ENCODE data around the gene INPP4B. TPM values are rescaled to one million over a fixed set of nuclear protein-coding genes. Genes with fewer than 3 reads are reported as not detected.

INPP4B gene
- polyA plus RNA-seq, 1 of the 3 experiments (the other 2 are of a cell fraction) = 0.08 TPM

GRCh38 chr4:142311916-142312315 lies 534.2 kb downstream of the INPP4B start:
- Histone ChIP-seq H2AFZ (ENCODE audit: low read depth) (no peak overlapping the region), H3K27me3 (ENCODE audit: insufficient read depth) (no peaks in the 10 kb centered on the region), H4K20me1 (ENCODE audit: insufficient read depth) (no peaks in the 10 kb centered on the region), H3K4me2 (no peak overlapping the region), H3K9me2 (no peaks in the 10 kb centered on the region), H3K4me3 (ENCODE audit: low read depth in 2 of 2, low read length in 1 of 2) (no peak overlapping the region), H3F3A (replicated peaks; ENCODE audit: insufficient read depth) (no peaks in the 10 kb centered on the region), H3K9me3 (no peaks in the 10 kb centered on the region), H3K36me3 (replicated peaks in 1 of 2; ENCODE audit: control insufficient read depth in 1 of 2, insufficient read depth in 2 of 2, low read length in 1 of 2) (no peaks in the 10 kb centered on the region), H3K9ac (no peak overlapping the region), H3K4me1 (ENCODE audit: control insufficient read depth in 1 of 2, insufficient read depth in 2 of 2, low read depth in 1 of 2, low read length in 1 of 2) (peaks cover 0 to 4% of the 10 kb centered on the region in 2 experiments; a peak in 2 of 4 replicates), H3K27ac (ENCODE audit: low read depth in 2 of 2, low read length in 1 of 2) (no peak overlapping the region), H3K79me2 (ENCODE audit: insufficient read depth) (no peaks in the 10 kb centered on the region)
- no peak for TF ChIP-seq SIN3A (IDR thresholded peaks at IDR 0.05; ENCODE audit: borderline replicate concordance, low read depth, low read length)
- no peak for TF ChIP-seq NFIC (IDR thresholded peaks at IDR 0.05; ENCODE audit: borderline replicate concordance)
- no peak for TF ChIP-seq EZH2phosphoT487 (IDR thresholded peaks at IDR 0.05; ENCODE audit: borderline replicate concordance, low read depth)
- TF ChIP-seq RFX5 (IDR thresholded peaks at IDR 0.05; ENCODE audit: low read length) = no peak
- TF ChIP-seq FOSL2 (IDR thresholded peaks at IDR 0.05; ENCODE audit: borderline replicate concordance, low read depth) = no peak
- no peak for TF ChIP-seq IRF3 (IDR thresholded peaks at IDR 0.05; ENCODE audit: low read depth, low read length)
- DNase-seq = no peak
- CTCF ChIA-PET = no interaction called here
- POLR2A ChIA-PET = no interaction called here
- WGBS (ENCODE audit: low lambda C conversion rate) = 80% methylated on average over 6 of the region's 6 CpGs

GRCh38 chr4:142309772-142310171 lies 536.3 kb downstream of the INPP4B start:
- no peaks in the 10 kb centered on the region for H3K27me3 ChIP-seq (ENCODE audit: insufficient read depth)
- ChIA-PET POLR2A (no interaction called here), CTCF (no interaction called here)
- H3K27ac ChIP-seq (ENCODE audit: low read depth in 2 of 2, low read length in 1 of 2) = no peak overlapping the region
- no peaks in the 10 kb centered on the region for H3K36me3 ChIP-seq (replicated peaks in 1 of 2; ENCODE audit: control insufficient read depth in 1 of 2, insufficient read depth in 2 of 2, low read length in 1 of 2)
- DNase-seq = no peak
- TF ChIP-seq, protein P1, sequence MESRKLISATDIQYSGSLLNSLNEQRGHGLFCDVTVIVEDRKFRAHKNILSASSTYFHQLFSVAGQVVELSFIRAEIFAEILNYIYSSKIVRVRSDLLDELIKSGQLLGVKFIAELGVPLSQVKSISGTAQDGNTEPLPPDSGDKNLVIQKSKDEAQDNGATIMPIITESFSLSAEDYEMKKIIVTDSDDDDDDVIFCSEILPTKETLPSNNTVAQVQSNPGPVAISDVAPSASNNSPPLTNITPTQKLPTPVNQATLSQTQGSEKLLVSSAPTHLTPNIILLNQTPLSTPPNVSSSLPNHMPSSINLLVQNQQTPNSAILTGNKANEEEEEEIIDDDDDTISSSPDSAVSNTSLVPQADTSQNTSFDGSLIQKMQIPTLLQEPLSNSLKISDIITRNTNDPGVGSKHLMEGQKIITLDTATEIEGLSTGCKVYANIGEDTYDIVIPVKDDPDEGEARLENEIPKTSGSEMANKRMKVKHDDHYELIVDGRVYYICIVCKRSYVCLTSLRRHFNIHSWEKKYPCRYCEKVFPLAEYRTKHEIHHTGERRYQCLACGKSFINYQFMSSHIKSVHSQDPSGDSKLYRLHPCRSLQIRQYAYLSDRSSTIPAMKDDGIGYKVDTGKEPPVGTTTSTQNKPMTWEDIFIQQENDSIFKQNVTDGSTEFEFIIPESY (IDR thresholded peaks at IDR 0.05; ENCODE audit: borderline replicate concordance, low read depth) = no peak
- TF ChIP-seq USF1 (IDR thresholded peaks at IDR 0.05; ENCODE audit: borderline replicate concordance, low read depth) (no peak), EZH2phosphoT487 (IDR thresholded peaks at IDR 0.05; ENCODE audit: borderline replicate concordance, low read depth) (no peak), JUND (IDR thresholded peaks at IDR 0.05) (no peak), FOXJ3 (CRISPR knock-in tag; IDR thresholded peaks at IDR 0.05) (no peak), CHD2 (IDR thresholded peaks at IDR 0.05; ENCODE audit: low read length, partially characterized antibody) (no peak), RCOR1 (IDR thresholded peaks at IDR 0.05; ENCODE audit: low read length) (no peak), RXRA (IDR thresholded peaks at IDR 0.05; ENCODE audit: borderline replicate concordance, low read depth) (no peak), POLR2AphosphoS5 (IDR thresholded peaks at IDR 0.05; ENCODE audit: low read depth, low read length) (no peak), TAF1 (IDR thresholded peaks at IDR 0.05; ENCODE audit: borderline replicate concordance, low read depth, low read length) (no peak), GATA2 (CRISPR knock-in tag; IDR thresholded peaks at IDR 0.05) (no peak), IRF3 (IDR thresholded peaks at IDR 0.05; ENCODE audit: low read depth, low read length) (no peak), TEAD4 (IDR thresholded peaks at IDR 0.05; ENCODE audit: borderline replicate concordance, insufficient read depth) (no peak), SMC3 (IDR thresholded peaks at IDR 0.05; ENCODE audit: low read depth, low read length) (no peak)
- no peaks in the 10 kb centered on the region for H4K20me1 ChIP-seq (ENCODE audit: insufficient read depth)
- WGBS (ENCODE audit: low lambda C conversion rate) = 83% methylated on average over 1 of the region's 1 CpG
- no peaks in the 10 kb centered on the region for H3F3A ChIP-seq (replicated peaks; ENCODE audit: insufficient read depth)
- no peaks in the 10 kb centered on the region for H3K9me2 ChIP-seq
- H3K9ac ChIP-seq = no peak overlapping the region
- no peaks in the 10 kb centered on the region for H3K9me3 ChIP-seq
- H3K4me3 ChIP-seq (ENCODE audit: low read depth in 2 of 2, low read length in 1 of 2) = no peak overlapping the region
- no peak overlapping the region for H3K4me2 ChIP-seq
- peaks cover 0 to 4% of the 10 kb centered on the region in 2 experiments; a peak in 2 of 4 replicates for H3K4me1 ChIP-seq (ENCODE audit: control insufficient read depth in 1 of 2, insufficient read depth in 2 of 2, low read depth in 1 of 2, low read length in 1 of 2)
- H3K79me2 ChIP-seq (ENCODE audit: insufficient read depth) = no peaks in the 10 kb centered on the region
- H2AFZ ChIP-seq (ENCODE audit: low read depth) = no peak overlapping the region
